ENCODE results near the gene TMEM154. TPM values are rescaled to one million over a fixed set of nuclear protein-coding genes. Genes with fewer than 3 reads are reported as not detected.

The TMEM154 gene, protein sequence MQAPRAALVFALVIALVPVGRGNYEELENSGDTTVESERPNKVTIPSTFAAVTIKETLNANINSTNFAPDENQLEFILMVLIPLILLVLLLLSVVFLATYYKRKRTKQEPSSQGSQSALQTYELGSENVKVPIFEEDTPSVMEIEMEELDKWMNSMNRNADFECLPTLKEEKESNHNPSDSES
- 0.07 to 0.17 TPM (median 0.12 TPM) in 5 replicates for total RNA-seq (2022; extraction: Qiagen RNA extraction)

DNA sequence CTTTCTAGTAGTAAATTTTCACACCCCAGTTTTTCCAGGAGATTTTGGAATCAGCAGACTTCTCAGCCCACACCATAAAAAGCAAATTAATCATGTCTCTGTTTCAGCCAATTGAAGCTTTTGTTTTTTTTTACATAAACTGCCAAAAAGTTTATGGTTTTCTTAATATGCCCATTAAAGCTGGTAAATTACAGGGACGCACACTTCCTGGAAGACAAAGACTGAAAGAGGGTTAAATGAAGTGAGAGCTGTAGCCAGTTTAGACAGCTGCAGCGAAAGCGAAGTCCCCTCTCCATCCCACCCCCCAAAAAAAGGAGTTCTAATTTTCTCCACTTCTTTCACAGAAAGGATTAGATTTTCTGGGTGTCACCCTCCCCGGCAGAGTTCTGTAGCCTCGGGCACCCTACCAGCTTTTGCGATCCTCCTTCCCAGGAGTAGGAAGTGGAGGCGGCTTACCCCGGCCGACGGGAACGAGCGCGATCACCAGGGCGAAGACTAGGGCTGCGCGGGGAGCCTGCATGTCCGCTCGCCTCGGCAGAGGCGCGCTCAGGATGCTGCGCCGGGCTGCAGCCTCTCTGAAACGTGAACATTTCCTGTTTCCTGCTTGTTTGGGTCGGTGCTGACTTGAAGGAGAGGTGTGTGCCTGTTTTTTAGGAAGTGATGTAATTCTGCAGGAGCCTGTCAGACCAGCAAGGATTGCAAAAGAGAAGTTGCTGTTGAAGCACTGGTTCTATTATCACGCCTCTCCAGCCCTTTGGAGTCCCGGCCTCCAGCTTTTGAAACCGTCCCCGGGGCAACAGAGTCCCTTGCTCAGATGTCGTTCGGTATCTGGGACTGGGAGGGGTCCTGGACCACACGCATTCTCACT is at the start of gene TMEM154:
TMEM154 (minus strand) TSS at position 584 of the 868 bp plus-strand sequence; CDS start at position 520, 64 bp downstream.

Other genes with a start within 250 kb of the TMEM154 start
- gene FBXW7, start 143.9 kb downstream of the TMEM154 start, total RNA-seq (2022; extraction: Qiagen RNA extraction), result 4.8 to 7.6 TPM (median 5.0 TPM) in 5 replicates
- gene TIGD4, start 99.7 kb upstream of the TMEM154 start, total RNA-seq (2022; extraction: Qiagen RNA extraction), result 0.12 to 0.39 TPM (median 0.23 TPM) in 5 replicates
- 13.5 to 19.7 TPM (median 15.9 TPM) in 5 replicates for gene ARFIP1, start 100.0 kb upstream of the TMEM154 start, total RNA-seq (2022; extraction: Qiagen RNA extraction)

Measured in A549 treated with CORT108297 at 1 μM for 4 hours (cell line).